Stomach (tissue), 9 donors: Measurements from ENCODE around the gene QRICH1. TPM values are rescaled to one million over a fixed set of nuclear protein-coding genes. Genes with fewer than 3 reads are reported as not detected.

Experiments
- DNase-seq, 2 donors: peaks; one replicate each; pipeline versions ENCODE4 v3.0.0 to v3.0.0-alpha.2; 2013 to 2019
- H3K27ac ChIP-seq, 5 donors: fragments of 200-600 bp in 4 of 5; sonication (generic) in 4 of 5; one replicate each; pipeline ENCODE4 v1.5.1; 2013 to 2019; ENCODE audit warnings: mild to moderate bottlenecking in 1 of 5, moderate library complexity in 1 of 5
- H3K27me3 ChIP-seq, 3 donors: fragments of 200-600 bp; sonication (generic); one replicate each; pipeline ENCODE4 v1.5.1; 2017 to 2019; ENCODE audit warnings: mixed run types in 1 of 3
- H3K36me3 ChIP-seq, 4 donors: fragments of 200-600 bp; sonication (generic); 1 replicate in 3 of 4; 2 replicates in 1 of 4; pipeline ENCODE4 v1.5.1; 2016 to 2019
- H3K4me1 ChIP-seq, 4 donors: fragments of 200-600 bp; sonication (generic); one replicate each; pipeline ENCODE4 v1.5.1; 2016 to 2019
- H3K4me3 ChIP-seq, 4 donors: fragments of 200-600 bp; sonication (generic) in 3 of 4; one replicate each; pipeline ENCODE4 v1.5.1; 2016 to 2019; ENCODE audit warnings: mild to moderate bottlenecking in 1 of 4
- H3K9me3 ChIP-seq, 4 donors: fragments of 200-600 bp; sonication (generic); one replicate each; pipeline ENCODE4 v1.5.1; 2016 to 2019
- EP300 ChIP-seq: sonication (generic); formaldehyde crosslinking; IDR thresholded peaks from one replicate; pipeline ENCODE4 v1.6.1; 2017; ENCODE audit warnings: antibody characterized with exemption
- POLR2A ChIP-seq, 4 donors: fragments of 450-650 bp; IDR thresholded peaks; one replicate each; pipeline ENCODE4 v1.6.1; 2016; ENCODE audit warnings: antibody characterized with exemption in 4 of 4, control low read depth in 2 of 4, mild to moderate bottlenecking in 1 of 4, moderate library complexity in 1 of 4
- POLR2AphosphoS5 ChIP-seq, 3 donors: sonication (generic); formaldehyde crosslinking; IDR thresholded peaks; one replicate each; pipeline ENCODE4 v1.6.1; 2016; ENCODE audit warnings: antibody characterized with exemption in 3 of 3
- WGBS, 5 donors: extraction: QIAGEN DNeasy Blood & Tissue Kit in 3 of 5; methylation state at CpG; one replicate each; pipeline versions ENCODE4 v1.1.5 to v1.1.7; 2013 to 2018; 5-methylcytosine and 5-hydroxymethylcytosine counted together
- intact Hi-C: fragments of 100-400 bp; cut with DNase I; formaldehyde crosslinking; loops from one replicate; pipeline ENCODE4 v1.15.1; 2023; ENCODE audit warnings: low total_unique reads
- polyA plus RNA-seq, 3 donors: library from polyadenylated mRNA; stranded (reverse); fragments of 200-250 nt; gene quantifications; one replicate each; pipeline ENCODE4 v1.2.3, GENCODE V29; 2013
- total RNA-seq, 5 donors: library from RNA; depleted of rRNA; stranded (reverse); fragments of >200 nt; gene quantifications; one replicate each; pipeline versions ENCODE4 v1.1.0 to v1.2.3, GENCODE V29; 2014 to 2016
- TF ChIP-seq, protein P1 (sequence below), 7 experiments: fragments of 450-650 bp in 4 of 7; fragments of 200-600 bp in 3 of 7; sonication (generic) in 3 of 7; IDR thresholded peaks; one replicate each; pipeline ENCODE4 v1.5.1; 2016 to 2019; ENCODE audit warnings: antibody characterized with exemption in 7 of 7, control low read depth in 2 of 7, mild to moderate bottlenecking in 1 of 7
- donor health status: healthy with polysubstance abuse.
- donor health status: Bipolar disorder and iron deficiency.
- donor health status: healthy.

QRICH1 gene
- total and polyA plus RNA-seq, 8 donors, result 16.1 to 105 (median 38.8) TPM

DNA sequence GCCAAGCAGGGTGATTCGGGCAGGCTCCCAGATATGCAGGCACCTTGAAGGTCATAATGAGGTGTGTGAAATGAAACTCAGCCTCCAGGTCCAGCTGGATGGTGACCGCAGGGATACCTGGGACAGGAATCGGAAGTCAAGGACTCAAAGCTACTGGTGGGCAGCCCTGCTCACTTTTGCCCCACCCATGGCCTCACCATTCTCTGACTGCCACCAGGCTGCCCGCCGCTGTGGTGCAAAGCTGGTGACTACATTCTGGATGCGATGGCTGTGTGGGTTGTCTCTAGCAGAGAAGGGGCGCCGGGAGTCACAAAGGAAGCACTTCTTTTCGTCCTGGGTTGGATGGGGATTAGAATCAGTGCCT is 38.2 kb upstream of the QRICH1 start:
- WGBS, 5 donors, result 31 to 50% (median 37%) methylated on average over 6 to 9 of the region's 9 CpGs
- intact Hi-C loops, result no loop called here

DNA sequence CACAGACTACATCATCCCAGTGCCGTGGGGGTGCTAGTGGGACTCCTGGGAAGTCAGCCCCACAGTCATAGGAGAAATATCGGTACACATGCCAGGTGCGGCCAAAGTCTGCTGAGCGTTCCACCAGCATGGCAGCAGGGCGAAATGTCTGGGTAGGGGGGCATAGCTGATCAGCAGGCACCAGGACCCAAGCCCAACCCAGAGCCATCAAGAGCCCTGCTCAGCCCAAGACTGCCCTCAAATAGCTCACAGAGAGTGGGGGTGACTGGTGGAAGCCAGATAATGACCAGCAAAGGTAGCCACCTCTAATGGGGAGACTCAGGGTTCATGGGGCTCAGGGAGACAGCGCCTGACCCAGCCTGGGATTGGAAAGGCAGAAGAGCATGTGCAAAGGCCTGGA is 37.7 kb upstream of the QRICH1 start:
- intact Hi-C loops, result no loop called here

More for the DNA sequence above, 38.2 kb upstream of the QRICH1 start:
- Histone ChIP-seq H3K36me3 (peaks cover 27 to 42% (median 39%) of the 10 kb centered on the region in 4 donors), H3K27me3 (no peaks in the 10 kb centered on the region), H3K4me1 (peaks cover 18 to 52% (median 42%) of the 10 kb centered on the region in 4 donors), H3K4me3 (peak overlapping the region; percentile 65 to 79 (median 72)), H3K27ac (peak overlapping the region; percentile 83 to 88 (median 88)), H3K9me3 (no peaks in the 10 kb centered on the region)
- no peak for DNase-seq
- TF ChIP-seq POLR2AphosphoS5 (IDR thresholded peaks at IDR 0.05) (no peak), POLR2A (IDR thresholded peaks at IDR 0.05) (no peak), EP300 (no peak)
- TF ChIP-seq, protein P1, sequence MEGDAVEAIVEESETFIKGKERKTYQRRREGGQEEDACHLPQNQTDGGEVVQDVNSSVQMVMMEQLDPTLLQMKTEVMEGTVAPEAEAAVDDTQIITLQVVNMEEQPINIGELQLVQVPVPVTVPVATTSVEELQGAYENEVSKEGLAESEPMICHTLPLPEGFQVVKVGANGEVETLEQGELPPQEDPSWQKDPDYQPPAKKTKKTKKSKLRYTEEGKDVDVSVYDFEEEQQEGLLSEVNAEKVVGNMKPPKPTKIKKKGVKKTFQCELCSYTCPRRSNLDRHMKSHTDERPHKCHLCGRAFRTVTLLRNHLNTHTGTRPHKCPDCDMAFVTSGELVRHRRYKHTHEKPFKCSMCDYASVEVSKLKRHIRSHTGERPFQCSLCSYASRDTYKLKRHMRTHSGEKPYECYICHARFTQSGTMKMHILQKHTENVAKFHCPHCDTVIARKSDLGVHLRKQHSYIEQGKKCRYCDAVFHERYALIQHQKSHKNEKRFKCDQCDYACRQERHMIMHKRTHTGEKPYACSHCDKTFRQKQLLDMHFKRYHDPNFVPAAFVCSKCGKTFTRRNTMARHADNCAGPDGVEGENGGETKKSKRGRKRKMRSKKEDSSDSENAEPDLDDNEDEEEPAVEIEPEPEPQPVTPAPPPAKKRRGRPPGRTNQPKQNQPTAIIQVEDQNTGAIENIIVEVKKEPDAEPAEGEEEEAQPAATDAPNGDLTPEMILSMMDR (IDR thresholded peaks at IDR 0.05), result no peak

DNA sequence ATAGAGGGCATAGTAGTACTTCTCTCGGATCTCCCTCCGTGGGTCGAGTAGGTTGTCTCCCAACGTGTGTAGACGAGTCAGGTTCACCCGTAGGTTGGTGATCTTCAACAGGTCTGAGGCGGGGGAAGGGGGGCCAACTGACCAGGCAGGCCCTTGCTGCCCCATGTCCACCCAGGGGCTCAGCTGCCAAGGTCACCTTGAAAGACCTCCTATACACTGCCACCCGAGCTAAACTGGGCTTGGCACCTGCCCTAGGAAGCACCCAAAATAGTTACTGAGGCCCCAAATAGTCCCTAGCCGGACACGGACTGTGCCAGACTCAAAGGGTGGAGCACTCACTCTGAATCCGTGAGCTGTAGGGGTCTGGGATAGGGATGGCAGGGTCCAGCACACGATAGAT is 37.2 kb upstream of the QRICH1 start:
- WGBS, 5 donors, result 74 to 88% (median 85%) methylated on average over 4 to 12 of the region's 12 CpGs
- no peak for DNase-seq
- Histone ChIP-seq H3K27me3 (no peaks in the 10 kb centered on the region), H3K27ac (peak overlapping the region in 3 of 5 donors; percentile 88), H3K4me1 (peaks cover 18 to 52% (median 42%) of the 10 kb centered on the region in 4 donors), H3K36me3 (peaks cover 32 to 52% (median 50%) of the 10 kb centered on the region in 4 donors), H3K9me3 (no peaks in the 10 kb centered on the region), H3K4me3 (peak overlapping the region in 3 of 4 donors; percentile 69 to 79 (median 74))
- TF ChIP-seq EP300 (no peak), POLR2AphosphoS5 (IDR thresholded peaks at IDR 0.05) (no peak), POLR2A (IDR thresholded peaks at IDR 0.05) (no peak)
- TF ChIP-seq, protein P1 (IDR thresholded peaks at IDR 0.05), result no peak
- intact Hi-C loops, result no loop called here

More for the DNA sequence above, 37.7 kb upstream of the QRICH1 start:
- Histone ChIP-seq H3K27me3 (no peaks in the 10 kb centered on the region), H3K9me3 (no peaks in the 10 kb centered on the region), H3K4me3 (peak overlapping the region; percentile 65 to 79 (median 72)), H3K36me3 (peaks cover 28 to 46% (median 44%) of the 10 kb centered on the region in 4 donors), H3K4me1 (peaks cover 18 to 52% (median 42%) of the 10 kb centered on the region in 4 donors), H3K27ac (peak overlapping the region in 4 of 5 donors; percentile 88)
- WGBS, 5 donors, result 91 to 95% (median 93%) methylated on average over 6 of the region's 6 CpGs
- no peak for DNase-seq
- TF ChIP-seq POLR2AphosphoS5 (IDR thresholded peaks at IDR 0.05) (no peak), POLR2A (IDR thresholded peaks at IDR 0.05) (no peak), EP300 (no peak)
- TF ChIP-seq, protein P1 (IDR thresholded peaks at IDR 0.05), result no peak

DNA sequence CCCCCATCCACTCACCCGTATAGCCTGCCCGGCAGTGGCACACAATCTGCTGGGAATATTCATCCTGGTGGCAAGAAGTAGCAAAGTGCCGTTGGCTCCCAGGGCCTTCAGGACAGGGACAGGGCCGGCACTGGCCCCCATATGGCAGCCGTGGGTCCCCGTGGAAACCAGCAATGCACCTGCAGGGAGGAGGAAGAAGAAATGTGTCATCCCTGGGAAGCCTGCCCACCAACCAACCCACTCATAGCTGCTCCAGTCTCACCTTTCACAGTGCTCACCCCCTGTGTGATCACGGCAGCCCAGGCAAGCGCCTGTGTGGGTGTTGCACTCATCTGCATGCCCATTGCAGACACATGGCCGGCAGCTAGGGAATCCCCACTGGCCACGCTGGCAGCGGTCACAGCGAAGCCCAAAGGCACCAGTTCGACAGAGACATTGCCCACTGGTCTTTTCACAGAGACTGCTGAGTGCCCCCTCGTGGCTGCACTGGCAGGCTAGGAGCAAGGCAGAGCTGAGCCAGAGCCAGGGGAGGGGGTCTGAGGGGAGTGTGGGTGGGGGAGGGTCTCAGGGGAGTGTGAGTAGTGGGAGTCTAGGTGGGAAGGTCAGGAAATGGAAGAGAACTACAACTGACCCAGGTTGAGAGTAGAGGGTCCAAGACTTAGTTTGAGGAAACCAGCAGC is 31.3 kb upstream of the QRICH1 start:
- Histone ChIP-seq H3K4me3 (no peak overlapping the region), H3K27ac (no peak overlapping the region), H3K9me3 (no peaks in the 10 kb centered on the region), H3K27me3 (no peaks in the 10 kb centered on the region), H3K4me1 (peaks cover 5 to 21% (median 15%) of the 10 kb centered on the region in 4 donors), H3K36me3 (peaks cover 73 to 92% (median 88%) of the 10 kb centered on the region in 4 donors)
- WGBS, 5 donors, result 74 to 84% (median 84%) methylated on average over 13 to 14 of the region's 14 CpGs
- no peak for DNase-seq
- no peak for TF ChIP-seq POLR2AphosphoS5 (IDR thresholded peaks at IDR 0.05)
- no peak for TF ChIP-seq POLR2A (IDR thresholded peaks at IDR 0.05)
- TF ChIP-seq, protein P1 (IDR thresholded peaks at IDR 0.05), result no peak
- TF ChIP-seq EP300, result no peak
- intact Hi-C loops, result no loop called here
